ENCODE results near the gene MCTP1. TPM values are rescaled to one million over a fixed set of nuclear protein-coding genes. Genes with fewer than 3 reads are reported as not detected.

Gene MCTP1
- total and polyA plus RNA-seq, 10 of the 15 experiments (the other 5 are each of a cell fraction or from before 2014, with no cell fraction given) = 12.6 to 45.9 (median 18.8) TPM

DNA sequence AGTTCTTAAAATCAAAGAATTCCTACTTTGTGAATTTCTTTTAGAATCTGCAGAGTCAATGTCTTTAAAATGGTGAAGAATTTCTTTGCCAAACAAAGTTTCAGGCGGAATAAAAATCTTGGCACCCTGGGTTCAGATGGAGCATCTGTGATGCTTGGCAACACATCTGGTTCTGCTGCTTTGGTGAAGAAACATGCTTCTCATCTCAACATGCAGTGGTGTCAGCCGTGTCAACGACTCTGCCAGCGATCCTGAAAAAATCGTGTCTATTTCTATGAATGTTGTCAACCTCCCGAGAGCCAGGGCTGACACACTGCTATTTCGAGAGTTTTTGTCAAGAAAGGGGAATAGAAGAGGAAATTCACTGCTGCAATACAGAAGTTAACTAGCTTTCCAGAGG, 514.9 kb downstream of the MCTP1 start (continued):
- TF ChIP-seq WRNIP1 (IDR thresholded peaks at IDR 0.05; ENCODE audit: borderline replicate concordance, low read depth, low read length) = no peak
- TF ChIP-seq GATAD2B (conservative IDR thresholded peaks at IDR 0.05; ENCODE audit: low read depth) = no peak
- TF ChIP-seq, protein P1, sequence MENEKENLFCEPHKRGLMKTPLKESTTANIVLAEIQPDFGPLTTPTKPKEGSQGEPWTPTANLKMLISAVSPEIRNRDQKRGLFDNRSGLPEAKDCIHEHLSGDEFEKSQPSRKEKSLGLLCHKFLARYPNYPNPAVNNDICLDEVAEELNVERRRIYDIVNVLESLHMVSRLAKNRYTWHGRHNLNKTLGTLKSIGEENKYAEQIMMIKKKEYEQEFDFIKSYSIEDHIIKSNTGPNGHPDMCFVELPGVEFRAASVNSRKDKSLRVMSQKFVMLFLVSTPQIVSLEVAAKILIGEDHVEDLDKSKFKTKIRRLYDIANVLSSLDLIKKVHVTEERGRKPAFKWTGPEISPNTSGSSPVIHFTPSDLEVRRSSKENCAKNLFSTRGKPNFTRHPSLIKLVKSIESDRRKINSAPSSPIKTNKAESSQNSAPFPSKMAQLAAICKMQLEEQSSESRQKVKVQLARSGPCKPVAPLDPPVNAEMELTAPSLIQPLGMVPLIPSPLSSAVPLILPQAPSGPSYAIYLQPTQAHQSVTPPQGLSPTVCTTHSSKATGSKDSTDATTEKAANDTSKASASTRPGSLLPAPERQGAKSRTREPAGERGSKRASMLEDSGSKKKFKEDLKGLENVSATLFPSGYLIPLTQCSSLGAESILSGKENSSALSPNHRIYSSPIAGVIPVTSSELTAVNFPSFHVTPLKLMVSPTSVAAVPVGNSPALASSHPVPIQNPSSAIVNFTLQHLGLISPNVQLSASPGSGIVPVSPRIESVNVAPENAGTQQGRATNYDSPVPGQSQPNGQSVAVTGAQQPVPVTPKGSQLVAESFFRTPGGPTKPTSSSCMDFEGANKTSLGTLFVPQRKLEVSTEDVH (IDR thresholded peaks at IDR 0.05; ENCODE audit: low read depth, partially characterized antibody) = no peak
- TF ChIP-seq ETV6 (conservative IDR thresholded peaks at IDR 0.05 in 1 of 2, IDR thresholded peaks at IDR 0.05 in 1 of 2; ENCODE audit: borderline replicate concordance in 1 of 2, low read depth in 1 of 2) = no peak
- TF ChIP-seq PAX5 (IDR thresholded peaks at IDR 0.05; ENCODE audit: borderline replicate concordance, low read depth, low read length) = no peak
- TF ChIP-seq RELA (IDR thresholded peaks at IDR 0.05; ENCODE audit: borderline replicate concordance, partially characterized antibody) = no peak
- TF ChIP-seq BHLHE40 (IDR thresholded peaks at IDR 0.05; ENCODE audit: borderline replicate concordance in 1 of 2, low read depth in 2 of 2, low read length in 1 of 2) = no peak
- TF ChIP-seq, protein P2, sequence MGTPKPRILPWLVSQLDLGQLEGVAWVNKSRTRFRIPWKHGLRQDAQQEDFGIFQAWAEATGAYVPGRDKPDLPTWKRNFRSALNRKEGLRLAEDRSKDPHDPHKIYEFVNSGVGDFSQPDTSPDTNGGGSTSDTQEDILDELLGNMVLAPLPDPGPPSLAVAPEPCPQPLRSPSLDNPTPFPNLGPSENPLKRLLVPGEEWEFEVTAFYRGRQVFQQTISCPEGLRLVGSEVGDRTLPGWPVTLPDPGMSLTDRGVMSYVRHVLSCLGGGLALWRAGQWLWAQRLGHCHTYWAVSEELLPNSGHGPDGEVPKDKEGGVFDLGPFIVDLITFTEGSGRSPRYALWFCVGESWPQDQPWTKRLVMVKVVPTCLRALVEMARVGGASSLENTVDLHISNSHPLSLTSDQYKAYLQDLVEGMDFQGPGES (IDR thresholded peaks at IDR 0.05) = no peak
- no peak for TF ChIP-seq KLF5 (IDR thresholded peaks at IDR 0.05; ENCODE audit: partially characterized antibody)

Measured in GM12878 (cell line).